Fibroblast of lung (primary cell): ENCODE results near the gene SCGB3A2.

Experiments used
- CTCF ChIP-seq, 2 donors: IDR thresholded peaks in 1 of 2; conservative IDR thresholded peaks in 1 of 2; 1 replicate in 1 of 2; 2 replicates in 1 of 2; pipeline ENCODE4 v1.5.1; 2011 to 2012; ENCODE audit warnings: low read length in 2 of 2, control low read depth in 1 of 2, inconsistent platforms in 1 of 2, low read depth in 1 of 2, mild to moderate bottlenecking in 1 of 2
- EZH2 ChIP-seq: IDR thresholded peaks from 2 replicates; pipeline ENCODE4 v1.5.1; 2012; ENCODE audit warnings: low read length, control low read depth, mild to moderate bottlenecking; ENCODE audit errors: missing control alignments

GRCh38 chr5:147904110-147904509 is 25.6 kb downstream of the SCGB3A2 start:
- no peak for TF ChIP-seq CTCF (conservative IDR thresholded peaks at IDR 0.05 in 1 of 2, IDR thresholded peaks at IDR 0.05 in 1 of 2; ENCODE audit: low read depth in 1 of 2, low read length in 2 of 2)
- no peak for TF ChIP-seq EZH2
